T-helper 1 cell treated with Interleukin-12 subunit alpha and Interleukin-12 subunit beta and Interleukin-4 antibody, amounts not matched to agents 30 ng/mL and 1 ng/mL, for 36 hours (primary cell): Measurements from ENCODE around the gene TMPRSS13. TPM values are rescaled to one million over a fixed set of nuclear protein-coding genes. Genes with fewer than 3 reads are reported as not detected.
"Not testable (repeated sequence)": the region's sequence is repeated elsewhere in the genome, so short reads cannot be mapped to it uniquely, and the experiment has no call there.

Experiments
- intact Hi-C: fragments of 100-400 bp; cut with micrococcal nuclease; formaldehyde crosslinking; loops from one replicate; pipeline ENCODE4 v1.15.1; 2024
- total RNA-seq: library from RNA; stranded (reverse); gene quantifications from 2 replicates; pipeline ENCODE4 v1.2.3, GENCODE V29; 2022

TMPRSS13 gene
- total RNA-seq, 1 donor from 2014 or later = 1.7 TPM

GRCh38 chr11:117875382-117876058, 53.7 kb downstream of the TMPRSS13 start:
- intact Hi-C loops = no loop called here

GRCh38 chr11:117874910-117875381, 54.3 kb downstream of the TMPRSS13 start:
- intact Hi-C loops = no loop called here

- intact Hi-C loops = no loop called here
These were observed 54.8 kb downstream of the TMPRSS13 start for GRCh38 chr11:117874253-117874909.

GRCh38 chr11:117873828-117874125, 55.4 kb downstream of the TMPRSS13 start:
- intact Hi-C loops = no loop called here

- intact Hi-C loops = no loop called here
These were observed 56.0 kb downstream of the TMPRSS13 start for GRCh38 chr11:117872975-117873827.

- intact Hi-C loops = no loop called here
These were observed 56.7 kb downstream of the TMPRSS13 start for GRCh38 chr11:117872420-117872961.

- intact Hi-C loops = no loop called here
These were observed 57.4 kb downstream of the TMPRSS13 start for GRCh38 chr11:117871784-117872183.

GRCh38 chr11:117871160-117871559, 58.0 kb downstream of the TMPRSS13 start:
- intact Hi-C loops = no loop called here

- intact Hi-C loops = no loop called here
These were observed 58.9 kb downstream of the TMPRSS13 start for GRCh38 chr11:117870103-117870952.

- intact Hi-C loops = no loop called here
These were observed 59.6 kb downstream of the TMPRSS13 start for GRCh38 chr11:117869604-117870003.

- intact Hi-C loops = no loop called here
These were observed 60.2 kb downstream of the TMPRSS13 start for GRCh38 chr11:117868815-117869561.

- intact Hi-C loops = no loop called here
These were observed 61.1 kb downstream of the TMPRSS13 start for GRCh38 chr11:117868088-117868487.

- intact Hi-C loops = no loop called here
These were observed 62.7 kb downstream of the TMPRSS13 start for GRCh38 chr11:117866526-117866925.

GRCh38 chr11:117865546-117865945, 63.7 kb downstream of the TMPRSS13 start:
- intact Hi-C loops = not testable (repeated sequence)

GRCh38 chr11:117863383-117863782, 65.8 kb downstream of the TMPRSS13 start:
- intact Hi-C loops = no loop called here

- intact Hi-C loops = no loop called here
These were observed 66.4 kb downstream of the TMPRSS13 start for GRCh38 chr11:117862753-117863152.

GRCh38 chr11:117862019-117862725, 67.0 kb downstream of the TMPRSS13 start:
- intact Hi-C loops = no loop called here

GRCh38 chr11:117861151-117862018, 67.8 kb downstream of the TMPRSS13 start:
- intact Hi-C loops = no loop called here

- intact Hi-C loops = no loop called here
These were observed 69.1 kb downstream of the TMPRSS13 start for GRCh38 chr11:117860139-117860538.
